Measurements from ENCODE around the gene ARRDC4.

The ARRDC4 gene, protein sequence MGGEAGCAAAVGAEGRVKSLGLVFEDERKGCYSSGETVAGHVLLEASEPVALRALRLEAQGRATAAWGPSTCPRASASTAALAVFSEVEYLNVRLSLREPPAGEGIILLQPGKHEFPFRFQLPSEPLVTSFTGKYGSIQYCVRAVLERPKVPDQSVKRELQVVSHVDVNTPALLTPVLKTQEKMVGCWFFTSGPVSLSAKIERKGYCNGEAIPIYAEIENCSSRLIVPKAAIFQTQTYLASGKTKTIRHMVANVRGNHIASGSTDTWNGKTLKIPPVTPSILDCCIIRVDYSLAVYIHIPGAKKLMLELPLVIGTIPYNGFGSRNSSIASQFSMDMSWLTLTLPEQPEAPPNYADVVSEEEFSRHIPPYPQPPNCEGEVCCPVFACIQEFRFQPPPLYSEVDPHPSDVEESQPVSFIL

GRCh38 chr15:97960364-97961066 lies at the start of gene ARRDC4:
Gene ARRDC4 (plus strand): TSS chr15:97960703. CDS start chr15:97960862, 159 bp downstream.
- peak; percentile 68 to 90 for DNase-seq (ENCODE audit: low read depth in 1 of 2, low spot score in 1 of 2)

GRCh38 chr15:97914711-97915110 lies 45.8 kb upstream of the ARRDC4 start:
- DNase-seq (ENCODE audit: low read depth in 1 of 2, low spot score in 1 of 2) = no peak

GRCh38 chr15:97915261-97915660 lies 45.2 kb upstream of the ARRDC4 start:
- DNase-seq (ENCODE audit: low read depth in 1 of 2, low spot score in 1 of 2) = no peak

GRCh38 chr15:97921296-97921865 lies 39.1 kb upstream of the ARRDC4 start:
- no peak for DNase-seq (ENCODE audit: low read depth in 1 of 2, low spot score in 1 of 2)

DNA sequence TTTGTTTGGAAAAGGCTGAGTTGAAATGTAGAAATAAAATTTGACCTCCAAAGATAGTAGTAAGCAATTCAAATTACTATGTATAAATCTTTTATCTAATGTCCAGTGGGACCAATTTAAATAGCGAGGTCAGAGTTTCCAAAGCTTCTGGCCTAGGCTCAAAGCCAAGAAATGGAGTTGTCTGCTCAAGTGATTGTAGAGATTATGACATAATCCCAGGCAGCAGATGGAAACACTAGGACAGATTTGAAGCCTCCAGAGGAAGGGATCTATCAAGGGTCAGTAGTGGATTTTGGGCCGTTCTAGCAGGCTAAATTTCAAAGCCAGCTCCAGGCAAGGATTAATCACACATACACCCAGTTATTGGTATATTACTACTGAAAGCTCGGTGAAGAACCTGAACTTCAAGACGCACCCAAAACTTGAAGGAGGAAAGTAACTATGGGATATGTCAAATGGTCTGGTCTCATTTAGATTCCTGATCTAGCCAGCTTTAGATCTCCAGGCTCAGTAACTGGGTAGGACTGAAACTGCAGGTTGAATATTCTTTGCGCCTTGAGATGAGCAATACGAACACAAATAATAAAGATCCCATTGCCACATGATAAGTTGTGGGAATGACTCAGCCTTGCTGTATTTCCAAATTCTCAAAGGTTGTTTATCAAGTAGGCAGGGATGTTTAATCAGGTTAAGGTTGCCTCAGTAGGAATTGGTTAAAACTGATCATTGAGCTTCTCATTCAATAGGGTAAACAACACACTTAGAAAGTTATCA lies 30.9 kb upstream of the ARRDC4 start:
- DNase-seq (ENCODE audit: low read depth in 1 of 2, low spot score in 1 of 2) = no peak

- no peak for DNase-seq (ENCODE audit: low read depth in 1 of 2, low spot score in 1 of 2)
Measured at GRCh38 chr15:97930230-97930629, 30.3 kb upstream of the ARRDC4 start.

- no peak for DNase-seq (ENCODE audit: low read depth in 1 of 2, low spot score in 1 of 2)
Measured at GRCh38 chr15:97931314-97931713, 29.2 kb upstream of the ARRDC4 start.

GRCh38 chr15:97933589-97933988 lies 26.9 kb upstream of the ARRDC4 start:
- no peak for DNase-seq (ENCODE audit: low read depth in 1 of 2, low spot score in 1 of 2)

DNA sequence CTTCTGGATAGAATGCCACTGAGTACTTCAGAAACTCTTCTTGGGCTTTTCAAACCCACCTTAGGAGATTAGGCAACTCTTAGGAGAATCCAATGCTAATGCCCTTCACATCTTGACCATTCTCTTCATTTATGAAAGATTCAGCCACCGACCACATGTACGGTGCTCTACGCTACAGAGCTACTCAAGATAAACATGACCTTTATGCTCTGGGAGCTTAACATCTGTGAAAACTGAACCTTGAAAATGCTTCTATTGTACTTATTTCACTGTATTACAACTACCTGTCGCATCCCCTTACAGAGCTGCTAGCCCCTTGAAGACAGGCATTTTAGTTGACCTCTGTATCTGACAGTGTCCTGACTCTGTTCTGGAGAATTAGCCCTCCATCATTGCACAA lies 19.5 kb upstream of the ARRDC4 start:
- DNase-seq (ENCODE audit: low read depth in 1 of 2, low spot score in 1 of 2) = no peak

DNA sequence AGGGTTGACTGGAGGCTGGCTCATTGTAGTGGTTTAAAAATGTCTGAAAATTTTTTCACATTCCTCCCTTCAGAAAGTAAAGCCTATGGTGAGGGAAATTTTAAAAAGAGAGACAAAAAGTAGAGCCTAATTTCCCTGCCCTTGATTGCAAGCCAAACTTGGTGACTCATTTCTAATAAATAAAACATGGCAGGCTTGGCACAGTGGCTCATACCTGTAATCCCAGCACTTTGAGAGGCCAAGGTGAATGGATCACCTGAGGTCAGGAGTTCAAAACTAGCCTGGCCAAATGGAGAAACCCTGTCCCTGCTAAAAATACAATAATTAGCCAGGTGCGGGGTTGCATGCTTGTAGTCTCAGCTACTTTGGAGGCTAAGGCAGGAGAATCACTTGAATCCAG lies 18.9 kb upstream of the ARRDC4 start:
- no peak for DNase-seq (ENCODE audit: low read depth in 1 of 2, low spot score in 1 of 2)

- no peak for DNase-seq (ENCODE audit: low read depth in 1 of 2, low spot score in 1 of 2)
Measured at GRCh38 chr15:97944724-97945123, 15.8 kb upstream of the ARRDC4 start.

GRCh38 chr15:97947465-97948260 lies 12.8 kb upstream of the ARRDC4 start:
- no peak for DNase-seq (ENCODE audit: low read depth in 1 of 2, low spot score in 1 of 2)

DNA sequence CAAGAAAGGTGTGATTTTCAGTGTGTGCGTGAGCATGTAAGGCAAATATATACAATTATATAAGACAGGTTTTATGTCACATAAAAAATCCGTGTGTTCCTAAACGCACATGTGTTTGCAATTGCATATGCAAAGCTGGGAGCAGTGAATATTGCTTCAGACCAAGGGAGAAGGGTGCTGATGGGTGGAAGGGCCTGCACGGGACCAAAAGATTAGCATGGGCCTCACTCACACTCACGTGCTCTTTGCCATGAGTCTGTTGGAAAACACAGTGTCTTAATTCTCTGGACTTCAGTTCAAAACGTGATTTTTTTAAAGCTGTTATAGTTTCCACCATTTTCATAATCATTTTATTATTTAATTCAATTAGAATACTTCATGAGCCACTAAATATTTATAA lies 7.2 kb upstream of the ARRDC4 start:
- no peak for DNase-seq (ENCODE audit: low read depth in 1 of 2, low spot score in 1 of 2)

- no peak for DNase-seq (ENCODE audit: low read depth in 1 of 2, low spot score in 1 of 2)
Measured at GRCh38 chr15:97953748-97954147, 6.8 kb upstream of the ARRDC4 start.

- no peak for DNase-seq (ENCODE audit: low read depth in 1 of 2, low spot score in 1 of 2)
Measured at GRCh38 chr15:97955035-97955434, 5.5 kb upstream of the ARRDC4 start.

DNA sequence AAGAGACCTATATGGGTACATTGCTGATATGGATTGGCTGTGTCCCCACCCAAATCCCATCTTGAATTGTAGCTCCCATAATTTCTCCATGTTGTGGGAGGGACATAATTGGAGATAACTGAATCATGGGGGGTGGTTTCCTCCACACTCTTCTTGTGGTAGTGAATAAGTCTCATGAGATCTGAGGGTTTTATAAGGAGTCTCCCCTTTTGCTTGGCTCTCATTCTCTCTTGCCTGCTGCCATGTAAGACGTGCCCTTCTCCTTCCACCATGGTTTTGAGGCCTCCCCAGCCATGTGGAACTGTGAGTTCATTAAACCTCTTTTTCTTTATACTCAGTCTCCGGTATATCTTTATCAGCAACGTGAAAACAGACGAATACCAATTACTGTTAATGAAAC lies 5.0 kb upstream of the ARRDC4 start:
- no peak for DNase-seq (ENCODE audit: low read depth in 1 of 2, low spot score in 1 of 2)

GRCh38 chr15:97959724-97960363 lies 659 bp upstream of the ARRDC4 start:
- DNase-seq (ENCODE audit: low read depth in 1 of 2, low spot score in 1 of 2) = no peak

- peak in 1 of 2 donors; percentile 5 for DNase-seq (ENCODE audit: low read depth in 1 of 2, low spot score in 1 of 2)
Measured at GRCh38 chr15:97961067-97961954, 808 bp downstream of the ARRDC4 start.

- no peak for DNase-seq (ENCODE audit: low read depth in 1 of 2, low spot score in 1 of 2)
Measured at GRCh38 chr15:97962263-97962662, 1.8 kb downstream of the ARRDC4 start.

Measured in activated T-helper 1 cell treated with anti-CD3 and anti-CD28 coated beads, Interleukin-2, amount 50 U/mL, for 16 hours (primary cell).